ENCODE measurements around the gene FAR1.
"Not testable (repeated sequence)": the region's sequence is repeated elsewhere in the genome, so short reads cannot be mapped to it uniquely, and the experiment has no call there.

The FAR1 gene

GRCh38 chr11:13668102-13668956 lies at the start of gene FAR1:
Gene FAR1, plus strand, starts transcription at chr11:13668668. Its CDS starts 26,098 bp downstream, at chr11:13694766.
- DNase-seq (ENCODE audit: low read depth) = peak; percentile 99

- DNase-seq (ENCODE audit: low read depth) = no peak
Observed at GRCh38 chr11:13620063-13620462, 48.4 kb upstream of the FAR1 start.

- DNase-seq (ENCODE audit: low read depth) = not testable (repeated sequence)
Observed at GRCh38 chr11:13626818-13627217, 41.6 kb upstream of the FAR1 start.

- not testable (repeated sequence) for DNase-seq (ENCODE audit: low read depth)
Observed at GRCh38 chr11:13628634-13629033, 39.8 kb upstream of the FAR1 start.

GRCh38 chr11:13629779-13630178 lies 38.7 kb upstream of the FAR1 start:
- no peak for DNase-seq (ENCODE audit: low read depth)

GRCh38 chr11:13635290-13635689 lies 33.2 kb upstream of the FAR1 start:
- no peak for DNase-seq (ENCODE audit: low read depth)

- no peak for DNase-seq (ENCODE audit: low read depth)
Observed at GRCh38 chr11:13635804-13636203, 32.7 kb upstream of the FAR1 start.

GRCh38 chr11:13637125-13638069 lies 31.1 kb upstream of the FAR1 start:
- no peak for DNase-seq (ENCODE audit: low read depth)

GRCh38 chr11:13638422-13638821 lies 30.0 kb upstream of the FAR1 start:
- DNase-seq (ENCODE audit: low read depth) = peak; percentile 47

GRCh38 chr11:13644997-13645687 lies 23.3 kb upstream of the FAR1 start:
- DNase-seq (ENCODE audit: low read depth) = no peak

- DNase-seq (ENCODE audit: low read depth) = no peak
Observed at GRCh38 chr11:13647391-13647790, 21.1 kb upstream of the FAR1 start.

- no peak for DNase-seq (ENCODE audit: low read depth)
Observed at GRCh38 chr11:13649619-13650018, 18.8 kb upstream of the FAR1 start.

- not testable (repeated sequence) for DNase-seq (ENCODE audit: low read depth)
Observed at GRCh38 chr11:13651515-13651914, 17.0 kb upstream of the FAR1 start.

- DNase-seq (ENCODE audit: low read depth) = no peak
Observed at GRCh38 chr11:13661074-13661623, 7.3 kb upstream of the FAR1 start.

GRCh38 chr11:13663631-13664071 lies 4.8 kb upstream of the FAR1 start:
- peak; percentile 74 for DNase-seq (ENCODE audit: low read depth)

- DNase-seq (ENCODE audit: low read depth) = no peak
Observed at GRCh38 chr11:13664351-13664750, 4.1 kb upstream of the FAR1 start.

- DNase-seq (ENCODE audit: low read depth) = no peak
Observed at GRCh38 chr11:13666708-13667107, 1.8 kb upstream of the FAR1 start.

GRCh38 chr11:13667245-13667644 lies 1.2 kb upstream of the FAR1 start:
- DNase-seq (ENCODE audit: low read depth) = no peak

- no peak for DNase-seq (ENCODE audit: low read depth)
Observed at GRCh38 chr11:13667795-13668101, 720 bp upstream of the FAR1 start.

GRCh38 chr11:13668957-13669521 lies 571 bp downstream of the FAR1 start:
- peak; percentile 16 for DNase-seq (ENCODE audit: low read depth)

All from amniotic epithelial cell (primary cell).